Right lobe of liver (tissue), 6 donors: ENCODE measurements around the gene TST. TPM values are rescaled to one million over a fixed set of nuclear protein-coding genes. Genes with fewer than 3 reads are reported as not detected.

Source experiments
- ATAC-seq, 4 donors: fragments of 200-7000 bp; cut with Tn5 transposase; one replicate each; pipeline ENCODE4 v1.9.1; 2020; ENCODE audit warnings: mild to moderate bottlenecking in 4 of 4, moderate library complexity in 4 of 4
- DNase-seq, 3 donors: peaks; one replicate each; pipeline ENCODE4 v3.0.0-alpha.2; 2020
- H3K27ac ChIP-seq, 3 donors: fragments of 200-600 bp; one replicate each; pipeline ENCODE4 v1.8.0; 2022
- H3K27me3 ChIP-seq, 2 donors: fragments of 200-600 bp; one replicate each; pipeline ENCODE4 v1.8.0; 2022
- H3K36me3 ChIP-seq, 4 donors: fragments of 200-600 bp; sonication (generic) in 1 of 4; one replicate each; pipeline versions ENCODE4 v1.5.1 to v1.8.0; 2017 to 2022; ENCODE audit warnings: control low read depth in 1 of 4
- H3K4me1 ChIP-seq, 4 donors: fragments of 200-600 bp; sonication (generic) in 1 of 4; one replicate each; pipeline versions ENCODE4 v1.5.1 to v1.8.0; 2017 to 2022; ENCODE audit warnings: control low read depth in 1 of 4
- H3K4me3 ChIP-seq, 3 donors: fragments of 200-600 bp; one replicate each; pipeline ENCODE4 v1.8.0; 2022
- H3K9me3 ChIP-seq, 4 donors: fragments of 200-600 bp; sonication (generic) in 1 of 4; one replicate each; pipeline versions ENCODE4 v1.5.1 to v1.8.0; 2017 to 2022; ENCODE audit warnings: control low read depth in 1 of 4
- POLR2A ChIP-seq: fragments of 450-650 bp; IDR thresholded peaks from one replicate; pipeline ENCODE4 v1.6.1; 2017; ENCODE audit warnings: antibody characterized with exemption, mild to moderate bottlenecking
- WGBS: methylation state at CpG from one replicate; pipeline ENCODE4 v1.1.6; 2018; ENCODE audit warnings: low coverage, low lambda C conversion rate; ENCODE audit not compliant: insufficient coverage; ENCODE audit errors: missing lambda C conversion rate; 5-methylcytosine and 5-hydroxymethylcytosine counted together
- intact Hi-C, 2 donors: fragments of 100-400 bp; cut with DNase I; formaldehyde crosslinking; loops; one replicate each; pipeline versions ENCODE4 v1.11.2 to v1.14.1; 2022
- total RNA-seq, 6 experiments: library from RNA; depleted of rRNA in 2 of 6; stranded (reverse); fragments of >200 nt in 2 of 6; fragmentation: NEBNext Ultra II Directional in 3 of 6; extraction: Animal tissue kit (Norgen Biotek cat#: 25700) in 3 of 6; gene quantifications; one replicate each; pipeline versions ENCODE4 v1.1.0 to v1.2.4, GENCODE V29; 2016 to 2023
- TF ChIP-seq, protein P1 (sequence below), 4 donors: fragments of 200-600 bp in 3 of 4; fragments of 450-650 bp in 1 of 4; IDR thresholded peaks; one replicate each; pipeline versions ENCODE4 v1.5.1 to v1.8.0; 2016 to 2022; ENCODE audit warnings: antibody characterized with exemption in 4 of 4, mild to moderate bottlenecking in 2 of 4
- donor health status: DM: no; HTN: yes; CAD: no.
- donor health status: DM: no; HTN: no; CAD: no.
- donor health status: DM: no; HTN: no; CAD: no.
- donor health status: DM: no; HTN: yes; CAD: no.
- donor health status: DM: no; HTN: yes; CAD: no.

TST gene
- total RNA-seq, 6 experiments from 2014 or later = 223 to 355 (median 321) TPM

- Histone ChIP-seq H3K27ac (peak overlapping the region; percentile 73 to 95 (median 75)), H3K4me1 (peaks cover 0 to 70% (median 30%) of the 10 kb centered on the region in 4 donors), H3K4me3 (peak overlapping the region; percentile 57 to 82 (median 64)), H3K27me3 (no peaks in the 10 kb centered on the region), H3K36me3 (peaks cover 0 to 34% (median 18%) of the 10 kb centered on the region in 4 donors), H3K9me3 (no peaks in the 10 kb centered on the region)
- DNase-seq = peak; percentile 69 to 81 (median 69)
- whole genome bisulfite sequencing = 32% methylated on average over 34 of the region's 71 CpGs
- TF ChIP-seq, protein P1, sequence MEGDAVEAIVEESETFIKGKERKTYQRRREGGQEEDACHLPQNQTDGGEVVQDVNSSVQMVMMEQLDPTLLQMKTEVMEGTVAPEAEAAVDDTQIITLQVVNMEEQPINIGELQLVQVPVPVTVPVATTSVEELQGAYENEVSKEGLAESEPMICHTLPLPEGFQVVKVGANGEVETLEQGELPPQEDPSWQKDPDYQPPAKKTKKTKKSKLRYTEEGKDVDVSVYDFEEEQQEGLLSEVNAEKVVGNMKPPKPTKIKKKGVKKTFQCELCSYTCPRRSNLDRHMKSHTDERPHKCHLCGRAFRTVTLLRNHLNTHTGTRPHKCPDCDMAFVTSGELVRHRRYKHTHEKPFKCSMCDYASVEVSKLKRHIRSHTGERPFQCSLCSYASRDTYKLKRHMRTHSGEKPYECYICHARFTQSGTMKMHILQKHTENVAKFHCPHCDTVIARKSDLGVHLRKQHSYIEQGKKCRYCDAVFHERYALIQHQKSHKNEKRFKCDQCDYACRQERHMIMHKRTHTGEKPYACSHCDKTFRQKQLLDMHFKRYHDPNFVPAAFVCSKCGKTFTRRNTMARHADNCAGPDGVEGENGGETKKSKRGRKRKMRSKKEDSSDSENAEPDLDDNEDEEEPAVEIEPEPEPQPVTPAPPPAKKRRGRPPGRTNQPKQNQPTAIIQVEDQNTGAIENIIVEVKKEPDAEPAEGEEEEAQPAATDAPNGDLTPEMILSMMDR (IDR thresholded peaks at IDR 0.05) = no peak
- TF ChIP-seq POLR2A = peak; percentile 67
- intact Hi-C loops = no loop called here
- peak; percentile 11 to 34 (median 22) for ATAC-seq
Observed at GRCh38 chr22:37024339-37025157, 5.3 kb upstream of the TST start.

- WGBS = 5% methylated on average over 4 of the region's 34 CpGs
- peak; percentile 80 to 97 (median 96) for DNase-seq
- H3K36me3 ChIP-seq = peaks cover 0 to 27% (median 14%) of the 10 kb centered on the region in 4 donors
- H3K4me1 ChIP-seq = peaks cover 0 to 63% (median 28%) of the 10 kb centered on the region in 4 donors
- peak overlapping the region; percentile 57 to 82 (median 64) for H3K4me3 ChIP-seq
- TF ChIP-seq, protein P1 (IDR thresholded peaks at IDR 0.05) = no peak
- no peak for TF ChIP-seq POLR2A
- peak overlapping the region; percentile 73 to 95 (median 75) for H3K27ac ChIP-seq
- H3K27me3 ChIP-seq = no peaks in the 10 kb centered on the region
- intact Hi-C loops = no loop called here
- no peaks in the 10 kb centered on the region for H3K9me3 ChIP-seq
- peak; percentile 50 to 79 (median 71) for ATAC-seq
Observed at GRCh38 chr22:37023743-37024338, 4.6 kb upstream of the TST start.

DNA sequence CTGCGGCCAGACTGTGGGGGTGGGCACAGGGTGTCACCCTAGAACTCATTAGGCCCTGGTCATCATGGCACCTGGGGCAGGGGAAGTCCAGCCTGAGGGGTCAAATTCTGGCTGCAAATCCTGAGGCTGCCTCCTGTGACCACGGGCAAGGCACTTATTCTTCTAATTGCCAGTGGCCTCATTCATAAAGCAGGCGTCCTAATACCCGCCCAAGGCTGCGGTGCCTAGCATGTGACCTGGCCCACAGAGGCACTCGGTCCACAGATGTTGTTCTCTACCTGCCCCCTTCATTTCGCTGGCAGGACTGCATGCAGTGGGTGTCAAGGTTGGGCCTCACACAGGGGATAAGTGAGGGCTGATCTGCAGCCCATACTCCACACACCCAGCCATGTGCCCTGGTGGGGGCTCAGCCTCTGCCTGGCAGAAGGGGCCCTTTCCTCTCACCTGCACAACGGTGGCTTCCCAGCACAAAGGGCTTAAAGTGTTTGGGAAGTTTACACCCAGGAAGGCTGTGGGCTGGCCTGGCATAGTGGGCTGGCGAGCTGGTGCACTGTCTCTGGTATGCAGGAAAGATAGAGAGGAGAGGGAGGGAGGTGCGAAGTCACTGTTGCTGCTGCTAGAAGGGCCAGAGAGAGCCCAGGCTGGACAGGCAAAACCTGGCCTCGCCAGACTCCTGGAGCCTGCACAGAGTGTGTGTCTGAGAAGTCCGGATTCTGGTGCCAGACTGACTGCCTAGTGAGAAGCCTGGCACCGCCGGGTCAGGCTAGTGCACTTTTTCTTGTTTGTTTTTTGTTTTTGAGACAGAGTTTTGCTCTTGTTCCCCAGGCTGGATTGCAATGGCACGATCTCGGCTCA, 3.5 kb upstream of the TST start:
- H3K27me3 ChIP-seq = no peaks in the 10 kb centered on the region
- no peak for TF ChIP-seq POLR2A
- TF ChIP-seq, protein P1 (IDR thresholded peaks at IDR 0.05) = no peak
- H3K27ac ChIP-seq = peak overlapping the region; percentile 51 to 95 (median 75)
- H3K4me3 ChIP-seq = peak overlapping the region in 2 of 3 donors; percentile 64 to 82
- peak in 2 of 3 donors; percentile 51 to 79 for DNase-seq
- intact Hi-C loops = no loop called here
- H3K4me1 ChIP-seq = peaks cover 0 to 56% (median 23%) of the 10 kb centered on the region in 4 donors
- H3K9me3 ChIP-seq = no peaks in the 10 kb centered on the region
- 20% methylated on average over 6 of the region's 16 CpGs for WGBS
- ATAC-seq = peak; percentile 1 to 22 (median 8)
- peaks cover 0 to 17% (median 8%) of the 10 kb centered on the region in 4 donors for H3K36me3 ChIP-seq
